NCI-H774 (cell line): ENCODE results near the gene DEPDC4.
"Not testable (repeated sequence)": the region's sequence is repeated elsewhere in the genome, so short reads cannot be mapped to it uniquely, and the experiment has no call there.

Source experiments
- DNase-seq: peaks from one replicate; lab custom pipeline; 2025; lab: John Stamatoyannopoulos, UW

The DEPDC4 gene

DNA sequence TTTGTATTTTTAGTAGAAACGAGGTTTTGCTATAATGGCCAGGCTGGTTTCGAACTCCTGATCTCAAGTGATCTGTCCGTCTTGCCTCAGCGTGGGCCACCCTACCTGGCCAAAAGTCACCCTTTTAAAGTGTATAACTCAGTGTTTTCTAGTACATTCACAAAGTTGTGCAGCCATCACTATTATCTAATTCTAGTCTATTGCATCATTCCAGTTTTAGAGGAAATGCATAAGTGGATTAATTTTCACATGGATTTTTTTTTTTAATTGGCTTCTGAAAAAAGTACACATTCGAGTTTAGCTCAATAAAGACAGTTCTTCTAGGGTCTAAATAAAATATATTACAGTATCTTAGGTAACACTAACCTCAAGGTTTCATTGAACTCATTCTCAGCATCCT is 3.7 kb downstream of the DEPDC4 start:
- DNase-seq = no peak

DNA sequence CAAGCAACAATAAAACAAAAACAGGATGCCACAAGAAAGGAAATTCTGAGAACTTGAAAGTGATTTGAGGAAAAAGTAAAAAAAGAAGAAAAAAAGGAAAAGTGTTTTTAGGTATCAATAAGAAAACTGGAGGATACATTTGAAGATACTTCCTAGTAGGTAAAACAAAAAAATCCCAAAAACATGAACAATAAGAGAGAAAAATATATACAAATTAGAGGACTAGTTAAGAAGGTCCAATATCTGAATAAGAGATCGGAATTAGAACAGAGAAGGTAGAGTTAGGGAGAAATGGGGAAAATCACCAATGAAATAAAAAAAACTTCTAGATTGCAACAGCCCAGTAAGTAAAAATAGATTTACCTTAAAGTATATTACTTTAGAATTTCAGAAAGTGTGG is 8.8 kb downstream of the DEPDC4 start:
- DNase-seq = no peak

DNA sequence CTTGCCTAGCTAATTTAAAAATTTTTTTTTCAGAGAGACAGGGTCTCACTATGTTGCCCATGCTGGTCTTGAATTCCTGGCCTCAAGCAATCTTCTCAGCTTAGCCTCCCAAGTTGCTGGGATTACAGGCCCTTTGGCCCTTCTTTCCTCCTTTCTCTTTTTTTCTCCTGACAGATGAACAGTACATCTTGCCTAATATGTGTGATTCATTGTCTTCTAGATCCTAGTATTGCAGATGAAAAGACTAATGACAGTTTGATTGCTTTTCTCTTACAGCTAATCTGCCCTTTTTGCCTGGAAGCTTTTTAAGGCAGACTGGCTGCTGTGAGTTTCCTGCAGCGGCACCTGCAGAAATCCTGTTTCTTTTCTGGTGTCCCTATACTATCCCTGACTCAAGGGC is 12.0 kb downstream of the DEPDC4 start:
- DNase-seq = no peak

DNA sequence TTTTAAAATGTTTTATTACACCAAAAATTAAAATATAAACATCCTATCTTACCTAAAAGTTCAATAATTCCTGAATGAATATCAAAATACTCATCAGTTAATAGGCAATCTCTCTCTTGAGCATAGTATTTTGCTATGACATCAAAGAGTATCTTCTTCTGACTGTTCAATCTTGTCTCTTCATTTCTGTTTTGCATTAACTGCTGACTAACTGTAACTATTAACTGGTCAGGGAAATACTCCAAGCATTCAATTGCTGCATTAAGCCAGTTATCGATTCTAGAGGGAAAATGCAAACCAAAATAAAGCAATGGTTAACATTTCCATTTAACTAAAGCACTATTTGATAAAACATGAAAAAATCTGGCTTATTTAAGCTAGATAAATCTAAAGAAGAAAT is 13.4 kb downstream of the DEPDC4 start:
- no peak for DNase-seq

DNA sequence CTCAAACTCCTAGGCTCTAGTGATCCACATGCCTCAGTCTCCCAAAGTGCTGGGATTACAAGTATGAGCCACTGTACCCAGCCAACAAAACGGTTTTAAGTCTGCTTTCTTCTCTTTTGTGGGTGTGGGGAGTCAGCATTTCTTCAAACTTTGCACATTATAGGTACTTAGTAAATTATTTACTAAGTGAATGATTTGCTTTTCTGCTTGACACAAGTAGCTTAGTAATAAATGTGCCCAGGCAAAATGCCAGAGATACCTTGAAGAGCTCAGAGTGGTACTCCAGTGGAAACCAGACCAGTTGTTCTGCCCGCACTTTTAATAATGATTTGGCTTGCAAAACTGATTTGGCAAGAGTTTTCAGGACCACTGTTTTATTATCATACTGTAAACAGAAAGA is 15.0 kb downstream of the DEPDC4 start:
- DNase-seq = peak; percentile 52

DNA sequence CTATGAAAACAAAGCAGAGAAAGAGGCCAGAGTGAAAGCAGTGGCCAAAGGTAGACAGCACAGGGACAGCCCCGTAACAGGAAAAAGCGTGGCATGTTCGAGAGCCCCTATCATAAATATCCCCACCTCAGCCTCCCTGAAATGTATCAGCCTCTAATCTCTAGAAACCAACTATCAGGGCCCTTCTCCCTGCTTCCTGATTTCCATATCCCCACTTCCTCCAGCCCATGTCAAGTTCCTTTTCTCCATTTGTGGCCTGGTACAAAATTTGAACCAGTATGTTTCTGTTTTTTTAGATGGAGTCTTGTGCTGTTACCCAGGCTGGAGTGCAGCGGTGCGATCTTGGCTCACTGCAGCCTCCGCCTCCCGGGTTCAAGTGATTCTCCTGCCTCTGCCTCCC is 16.9 kb downstream of the DEPDC4 start:
- no peak for DNase-seq

DNA sequence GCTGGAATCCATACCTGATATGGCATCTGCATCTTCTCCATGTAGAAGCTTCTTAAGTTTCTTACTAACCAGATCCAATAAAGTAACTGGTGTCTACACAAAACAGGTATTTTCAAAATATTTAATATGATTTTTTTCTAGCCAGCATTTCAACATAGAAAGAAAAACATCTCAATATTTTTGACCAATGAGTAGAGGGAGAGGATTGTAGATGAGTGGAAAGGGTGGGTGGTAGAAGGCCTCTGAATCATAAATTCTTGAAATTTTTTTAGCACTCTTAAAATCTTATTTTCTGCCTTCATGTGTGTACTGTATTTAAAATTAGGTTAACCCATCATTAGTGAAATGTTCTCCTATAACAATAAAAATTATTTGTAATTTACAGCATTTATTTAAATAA is 18.0 kb downstream of the DEPDC4 start:
- DNase-seq = no peak

DNA sequence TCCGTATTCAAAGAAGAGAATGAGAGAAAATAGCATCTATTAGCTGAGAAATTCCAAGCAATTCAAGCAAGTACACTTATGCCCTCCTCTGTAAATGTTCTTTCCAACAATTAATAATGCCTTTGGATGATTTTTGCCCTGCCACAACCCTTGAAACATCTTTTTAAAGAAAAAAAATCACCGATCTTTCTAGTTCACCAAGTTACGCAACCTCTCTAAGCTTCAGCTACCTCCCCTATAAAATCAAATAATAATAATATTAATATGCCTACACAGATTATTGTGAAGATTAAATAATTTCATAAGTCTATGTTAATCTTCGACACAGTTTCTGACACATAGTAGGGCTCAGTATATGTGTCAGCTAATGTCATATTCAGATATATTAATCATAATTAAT is 19.1 kb downstream of the DEPDC4 start:
- no peak for DNase-seq

DNA sequence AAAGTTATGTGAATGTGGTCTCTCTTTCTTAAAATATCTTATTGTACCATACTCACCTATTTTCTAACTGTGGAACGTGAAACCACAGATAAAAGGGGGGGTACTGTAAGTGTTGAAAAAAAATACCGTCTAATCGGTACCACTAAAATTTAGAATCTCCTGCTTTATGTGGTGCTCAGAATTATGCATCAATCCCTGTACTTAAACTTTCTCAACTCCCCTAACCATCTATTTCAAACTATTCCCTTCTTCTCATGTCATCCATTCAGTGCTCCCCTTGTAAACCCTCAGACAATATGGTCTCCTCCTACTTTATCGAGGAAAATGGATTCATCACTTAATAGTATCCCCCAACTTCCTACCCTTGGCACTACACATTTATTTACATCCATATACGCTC is 23.7 kb downstream of the DEPDC4 start:
- DNase-seq = no peak

DNA sequence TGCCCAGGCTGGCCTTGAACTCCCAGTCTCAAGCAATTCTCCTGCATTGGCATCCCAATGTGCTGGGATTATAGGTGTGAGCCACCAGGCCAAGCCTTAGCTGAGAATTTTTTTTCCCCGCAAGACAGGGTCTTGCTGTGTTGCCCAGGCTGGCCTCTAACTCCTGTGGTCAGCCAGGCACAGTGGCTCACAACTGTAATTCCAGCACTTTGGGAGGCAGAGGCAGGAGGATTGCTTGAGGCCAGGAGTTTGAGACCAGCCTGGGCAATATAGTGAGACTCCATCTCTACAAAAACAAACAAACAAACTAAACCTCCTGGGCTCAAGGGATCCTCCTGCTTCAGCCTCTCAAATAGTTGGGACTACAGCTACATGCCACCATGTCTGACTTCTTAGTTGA is 27.3 kb downstream of the DEPDC4 start:
- DNase-seq = no peak

DNA sequence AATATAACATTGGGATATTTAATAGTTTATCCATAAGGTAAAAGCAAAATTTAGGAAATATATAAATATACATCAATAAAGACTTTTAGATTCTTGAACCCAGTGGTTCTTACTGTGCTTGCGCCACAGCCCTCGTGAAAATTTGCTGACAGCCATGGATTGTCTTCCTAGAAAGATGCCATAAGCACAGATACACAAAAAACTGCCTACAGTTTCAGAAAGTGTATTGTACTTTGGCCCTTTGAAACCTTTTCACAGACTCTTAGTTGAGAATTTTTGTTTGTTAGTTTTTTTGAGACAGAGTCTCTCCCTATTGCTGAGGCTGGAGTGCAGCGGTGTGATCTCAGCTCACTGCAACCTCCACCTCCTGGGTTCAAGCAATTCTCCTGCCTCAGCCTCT is 28.1 kb downstream of the DEPDC4 start:
- DNase-seq = no peak

DNA sequence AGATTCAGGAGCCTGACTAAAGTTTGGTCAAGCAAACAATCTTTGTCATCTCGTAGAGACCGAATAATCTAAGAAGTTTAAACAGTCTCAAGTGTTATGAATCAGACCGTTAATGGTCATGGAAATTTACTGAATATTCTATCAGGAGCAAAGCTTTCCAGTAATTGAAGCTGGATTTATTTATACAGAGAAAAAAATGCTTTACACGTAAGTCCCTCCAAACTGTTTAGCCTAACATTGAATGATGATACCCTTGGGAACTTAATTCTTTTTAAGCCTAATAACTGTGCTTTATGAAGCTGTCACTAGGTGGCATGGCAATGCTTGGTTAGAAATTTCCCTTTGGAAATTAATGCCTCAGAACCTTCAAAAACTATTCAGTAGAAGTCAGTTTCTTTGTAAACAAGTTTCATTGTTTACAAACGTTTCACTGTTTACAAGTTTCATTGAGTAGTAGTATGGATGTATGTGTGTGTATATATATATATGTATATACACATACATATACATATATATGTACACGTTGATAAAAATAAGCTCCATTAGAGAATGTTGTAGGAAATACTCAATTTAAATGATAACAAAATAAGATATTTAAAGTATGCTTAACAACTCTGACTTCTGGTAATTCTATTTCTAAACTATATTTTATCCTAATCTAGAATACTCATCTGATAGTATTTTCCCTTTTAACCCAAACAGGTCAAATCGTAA is 32.1 kb downstream of the DEPDC4 start:
- DNase-seq = peak; percentile 49

DNA sequence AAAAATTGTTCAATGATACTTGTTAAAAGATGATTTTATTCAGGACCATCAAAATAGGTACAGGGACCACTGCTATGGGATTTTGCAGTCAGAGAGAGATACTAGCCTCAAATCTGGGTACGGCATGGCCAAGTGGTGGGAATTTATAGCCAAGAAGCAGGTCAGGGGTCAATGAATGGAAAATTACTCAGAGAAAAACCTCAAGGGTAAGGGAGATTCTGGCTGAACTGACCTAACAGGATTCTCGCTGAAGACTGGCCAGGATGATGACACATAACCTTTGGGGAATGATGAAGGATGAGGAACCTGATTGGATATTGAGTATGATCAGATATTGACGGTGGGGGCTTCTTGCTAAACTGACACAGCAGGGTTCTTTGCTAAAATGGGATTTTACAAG is 32.7 kb downstream of the DEPDC4 start:
- DNase-seq = no peak

DNA sequence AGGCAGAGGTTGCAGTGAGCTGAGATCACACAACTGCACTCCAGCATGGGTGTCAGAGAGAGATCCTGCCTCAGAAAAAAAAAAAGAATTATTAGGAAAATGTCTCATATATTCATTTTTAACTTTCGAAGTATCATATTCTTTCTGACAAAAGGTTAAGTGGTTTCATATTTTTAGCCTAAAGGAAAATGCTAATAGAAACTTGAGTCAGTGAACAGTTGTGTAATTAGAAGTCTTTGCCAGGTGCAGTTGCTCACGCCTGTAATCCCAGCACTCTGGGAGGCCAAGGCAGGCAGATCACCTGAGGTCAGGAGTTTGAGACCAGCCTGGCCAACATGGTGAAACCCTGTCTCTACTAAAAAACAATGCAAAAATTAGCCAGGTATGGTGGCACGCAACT is 35.0 kb downstream of the DEPDC4 start:
- DNase-seq = not testable (repeated sequence)

DNA sequence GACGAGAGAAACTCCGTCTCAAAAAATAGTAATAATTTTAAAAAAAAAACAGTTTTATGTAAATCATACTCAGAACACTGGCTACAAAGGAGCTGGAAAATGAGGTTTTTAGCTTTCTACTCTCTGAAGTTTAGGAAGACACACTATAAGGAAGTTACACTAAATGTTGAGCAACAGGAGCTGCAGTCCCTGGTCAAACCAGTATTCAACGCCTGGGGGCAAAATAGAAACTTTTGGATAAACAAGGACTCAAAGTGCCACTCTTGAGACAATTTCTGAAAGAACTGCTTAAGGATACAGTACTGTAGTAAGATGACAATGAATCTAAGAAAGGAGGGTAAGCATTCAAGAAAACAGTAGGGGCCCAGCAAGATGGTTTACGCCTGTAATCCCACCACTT is 37.0 kb downstream of the DEPDC4 start:
- DNase-seq = no peak

DNA sequence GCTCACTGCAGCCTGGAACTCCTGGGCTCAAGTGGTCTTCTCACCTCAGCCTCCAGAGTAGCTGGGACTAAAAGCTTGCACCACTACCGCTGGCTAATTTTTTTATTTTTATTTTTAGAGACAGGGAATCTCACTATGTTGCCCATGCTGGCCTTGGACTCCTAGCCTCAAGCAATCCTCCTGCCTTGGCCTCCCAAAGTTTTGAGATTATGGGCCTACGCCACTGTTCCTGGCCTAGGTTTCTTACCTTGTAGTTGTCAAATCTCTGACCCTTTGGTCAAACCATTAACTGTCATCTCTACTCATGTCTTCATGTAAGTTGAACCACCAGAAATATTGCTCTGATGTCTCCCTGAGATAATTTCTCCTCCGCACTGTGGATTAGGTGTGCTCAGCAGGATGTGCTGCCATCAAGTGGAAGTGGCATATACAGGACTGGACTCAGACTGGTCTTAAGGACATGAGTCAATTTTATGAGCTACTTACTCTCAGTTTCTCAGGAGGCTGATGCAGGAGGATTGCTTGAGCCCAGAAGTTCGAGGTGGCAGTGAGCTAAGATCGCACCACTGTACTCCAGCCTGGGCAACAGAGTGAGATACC is 37.7 kb downstream of the DEPDC4 start:
- no peak for DNase-seq

DNA sequence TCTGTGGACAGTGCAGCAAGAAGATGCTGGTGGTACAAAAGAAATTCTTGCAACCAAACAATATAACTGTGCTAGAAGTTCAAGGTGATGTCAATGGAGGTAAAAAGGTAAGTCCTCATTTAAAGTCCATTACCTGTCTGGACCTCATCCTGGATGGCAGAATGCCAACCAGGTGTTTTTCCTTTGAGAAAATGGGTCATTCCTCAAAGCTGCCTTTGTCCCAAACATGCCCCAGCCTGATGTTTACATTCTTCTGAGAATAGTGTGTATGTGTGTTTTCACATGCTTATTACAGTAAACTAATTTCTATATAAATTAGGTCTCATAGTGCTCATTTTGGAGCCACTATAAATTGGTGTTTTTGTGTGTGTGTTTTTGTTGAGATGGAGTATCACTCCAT is 41.4 kb downstream of the DEPDC4 start:
- no peak for DNase-seq

DNA sequence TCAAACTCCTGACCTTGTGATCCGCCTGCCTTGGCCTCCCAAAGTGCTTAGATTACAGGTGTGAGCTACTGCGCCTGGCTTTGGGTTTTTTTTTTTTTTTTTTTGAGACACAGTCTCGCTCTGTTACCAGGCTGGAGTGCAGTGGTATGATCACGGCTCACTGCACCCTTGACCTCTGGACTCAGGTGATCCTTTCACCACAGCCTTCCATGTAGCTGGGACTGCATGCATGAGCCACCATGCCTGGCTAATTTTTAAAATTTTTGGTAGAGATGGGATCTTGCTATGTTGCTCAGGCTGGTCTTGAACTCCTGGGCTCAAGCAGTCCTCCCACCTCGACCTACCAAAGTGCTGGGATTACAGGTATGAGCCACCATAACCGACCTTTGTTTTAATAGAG is 44.7 kb downstream of the DEPDC4 start:
- not testable (repeated sequence) for DNase-seq

DNA sequence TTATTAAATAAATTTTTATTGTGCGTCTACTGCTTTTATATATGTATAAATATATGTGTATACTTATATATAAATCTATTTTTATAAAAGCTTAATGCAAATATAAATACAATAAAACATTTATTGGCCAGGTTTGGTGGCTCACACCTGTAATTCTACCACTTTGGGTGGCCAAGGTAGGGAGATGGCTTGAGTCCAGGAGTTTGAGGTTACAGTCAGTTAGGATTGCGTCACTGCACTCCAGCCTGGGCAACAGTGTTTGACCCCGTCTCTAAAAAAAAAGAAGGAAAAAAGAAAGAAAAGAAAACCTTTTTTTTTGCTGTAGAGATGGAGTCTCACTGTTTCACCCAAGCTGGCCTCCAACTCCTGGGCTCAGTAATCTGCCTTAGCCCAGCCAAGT is 45.4 kb downstream of the DEPDC4 start:
- DNase-seq = no peak

DNA sequence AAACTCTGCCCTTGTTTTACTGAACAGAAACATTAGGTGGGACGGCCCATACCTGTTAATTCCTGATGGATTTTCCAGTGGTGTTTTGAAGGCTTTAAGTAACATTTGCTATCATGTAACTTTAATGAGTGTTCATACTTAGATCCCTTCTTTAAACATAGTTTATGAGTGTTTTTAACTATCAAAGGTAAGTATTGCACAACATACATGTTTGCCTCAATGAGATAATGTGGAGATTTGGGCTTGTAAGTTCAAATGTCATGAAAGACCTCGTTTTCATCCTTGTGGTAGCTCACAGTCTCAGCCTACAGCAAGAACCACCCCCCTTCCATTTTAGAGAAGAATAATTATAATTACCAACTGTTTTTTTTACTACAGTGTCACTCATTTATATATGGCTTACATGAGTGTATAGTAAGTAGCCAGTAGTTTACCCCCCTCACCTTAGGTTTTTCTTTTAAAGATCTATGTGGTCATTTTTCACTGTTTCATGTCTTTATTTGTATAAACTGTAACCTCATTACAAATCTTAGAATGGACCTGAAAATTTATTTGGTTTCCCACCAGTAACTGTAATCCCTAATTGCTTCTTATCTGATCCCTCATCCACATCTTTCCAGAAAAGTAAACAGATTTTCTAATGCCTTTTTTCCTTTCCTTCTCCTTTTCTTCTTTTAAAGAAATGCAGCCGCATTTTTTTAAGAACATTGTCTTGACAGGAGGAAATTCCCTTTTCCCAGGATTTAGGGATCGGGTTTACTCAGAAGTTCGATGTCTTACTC is 47.4 kb downstream of the DEPDC4 start:
- no peak for DNase-seq

DNA sequence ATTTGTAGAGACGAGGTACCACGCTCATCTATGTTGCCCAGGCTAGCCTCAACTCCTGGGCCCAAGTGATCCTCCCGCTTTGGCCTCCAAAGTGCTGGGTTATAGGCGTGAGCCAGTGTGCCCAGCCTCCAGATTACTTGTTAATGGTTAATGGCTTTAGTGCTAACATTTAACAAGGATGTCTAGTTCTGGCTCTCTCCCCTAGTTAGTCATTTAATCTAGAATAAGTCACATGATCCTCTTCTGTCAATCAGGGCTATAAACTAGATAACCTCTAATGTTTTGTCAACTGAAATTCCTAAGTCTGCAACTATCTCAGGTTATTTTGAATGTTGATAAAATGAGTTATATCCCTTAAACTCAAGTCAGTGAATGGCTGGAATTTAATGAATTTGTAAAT is 50.5 kb downstream of the DEPDC4 start:
- no peak for DNase-seq

DNA sequence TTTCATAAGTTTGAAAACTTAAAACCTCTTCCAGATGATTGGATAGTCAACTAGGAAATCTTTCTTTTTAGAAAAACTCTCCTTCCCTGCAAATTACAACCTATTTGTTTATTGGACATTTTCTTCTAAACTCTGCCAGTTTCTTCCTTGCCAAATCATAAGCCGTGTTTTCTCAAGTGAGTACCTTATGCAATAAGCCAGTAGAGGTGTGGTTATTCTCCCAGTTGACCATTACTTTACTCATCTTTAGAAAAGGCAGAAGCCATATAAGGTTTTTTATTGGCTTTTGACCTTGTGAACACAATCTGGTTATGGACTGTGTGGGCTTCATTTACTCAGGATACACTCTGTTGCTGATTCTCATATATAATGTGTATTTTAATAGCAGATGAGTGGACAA is 51.7 kb downstream of the DEPDC4 start:
- DNase-seq = no peak

DNA sequence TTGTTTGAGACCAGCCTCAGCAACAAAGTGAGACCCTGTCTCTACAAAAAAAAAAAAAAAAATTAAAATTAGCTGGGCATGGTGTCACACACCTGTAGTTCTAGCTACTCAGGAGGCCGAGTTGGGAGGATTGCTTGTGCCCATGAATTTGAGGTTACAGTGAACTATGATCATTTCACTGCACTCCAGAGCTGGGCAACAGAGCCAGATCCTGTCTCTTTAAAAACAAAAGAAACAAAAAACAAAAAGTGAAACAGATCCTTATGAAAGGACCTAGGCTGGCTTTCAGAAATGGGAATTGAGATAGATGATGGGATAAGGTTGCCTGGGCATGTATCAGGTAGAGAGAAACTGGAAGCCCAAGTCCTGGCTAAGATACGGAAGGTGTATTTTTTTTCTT is 52.4 kb downstream of the DEPDC4 start:
- no peak for DNase-seq
